Measurements from ENCODE around the gene C2orf49.

C2orf49 gene

GRCh38 chr2:105376010-105376409, 38.7 kb downstream of the C2orf49 start:
- no peaks in the 10 kb centered on the region for H3K9me3 ChIP-seq (ENCODE audit: control insufficient read depth, low read length)
- 96 to 97% methylated on average over 9 to 10 of the region's 11 CpGs for WGBS, 2 experiments (ENCODE audit: insufficient coverage in 2 of 2)
- H3K36me3 ChIP-seq (ENCODE audit: control insufficient read depth, insufficient read depth, low read length): peaks cover 52% of the 10 kb centered on the region
- no peaks in the 10 kb centered on the region for H3K4me1 ChIP-seq (ENCODE audit: control insufficient read depth, insufficient read depth, low read length, poor library complexity, severe bottlenecking)
- H3K4me3 ChIP-seq (ENCODE audit: extremely low read depth, insufficient read depth, low read length, poor library complexity, severe bottlenecking): no peak overlapping the region
- no peak overlapping the region for H3K27ac ChIP-seq (ENCODE audit: low read depth, low read length, severe bottlenecking)

GRCh38 chr2:105376789-105377240, 39.5 kb downstream of the C2orf49 start:
- no peak overlapping the region for H3K27ac ChIP-seq (ENCODE audit: low read depth, low read length, severe bottlenecking)
- H3K4me3 ChIP-seq (ENCODE audit: extremely low read depth, insufficient read depth, low read length, poor library complexity, severe bottlenecking): no peak overlapping the region
- WGBS, 2 experiments (ENCODE audit: insufficient coverage in 2 of 2): 100% methylated on average over 3 of the region's 5 CpGs
- no peaks in the 10 kb centered on the region for H3K9me3 ChIP-seq (ENCODE audit: control insufficient read depth, low read length)
- H3K4me1 ChIP-seq (ENCODE audit: control insufficient read depth, insufficient read depth, low read length, poor library complexity, severe bottlenecking): peaks cover 3% of the 10 kb centered on the region
- H3K36me3 ChIP-seq (ENCODE audit: control insufficient read depth, insufficient read depth, low read length): peaks cover 58% of the 10 kb centered on the region

GRCh38 chr2:105377871-105378270, 40.5 kb downstream of the C2orf49 start:
- Histone ChIP-seq H3K36me3 (ENCODE audit: control insufficient read depth, insufficient read depth, low read length) (peaks cover 64% of the 10 kb centered on the region), H3K27ac (ENCODE audit: low read depth, low read length, severe bottlenecking) (no peak overlapping the region), H3K4me1 (ENCODE audit: control insufficient read depth, insufficient read depth, low read length, poor library complexity, severe bottlenecking) (peaks cover 3% of the 10 kb centered on the region), H3K4me3 (ENCODE audit: extremely low read depth, insufficient read depth, low read length, poor library complexity, severe bottlenecking) (no peak overlapping the region), H3K9me3 (ENCODE audit: control insufficient read depth, low read length) (no peaks in the 10 kb centered on the region)
- WGBS, 2 experiments (ENCODE audit: insufficient coverage in 2 of 2): 86 to 92% methylated on average over 3 of the region's 3 CpGs

DNA sequence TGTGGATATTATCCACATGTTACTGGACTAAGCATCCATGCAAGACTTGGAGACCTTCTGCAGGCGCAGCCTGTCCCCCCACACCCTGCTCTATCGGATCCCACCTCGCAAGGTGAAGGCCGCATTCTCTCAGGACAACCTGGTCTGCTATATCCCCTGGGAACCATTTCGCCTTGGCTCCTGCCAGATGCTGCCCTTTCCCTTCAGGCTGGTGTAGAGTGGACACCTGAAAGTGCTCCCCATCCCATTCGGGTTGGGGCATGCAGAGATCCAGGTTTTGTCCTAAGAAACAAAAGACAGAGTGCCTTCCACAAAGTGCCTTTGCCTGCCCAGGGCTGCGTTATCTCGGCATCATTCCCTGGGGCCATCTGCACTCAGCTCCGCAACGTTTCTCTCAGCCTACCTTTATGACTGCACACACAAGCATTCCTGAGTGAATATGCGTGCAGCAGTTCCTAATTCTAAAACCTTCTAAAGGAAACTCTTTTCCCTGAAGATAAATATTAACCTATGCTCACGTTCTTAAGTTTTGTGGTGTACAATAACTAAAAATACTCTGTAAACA, 41.0 kb downstream of the C2orf49 start:
- Histone ChIP-seq H3K4me3 (ENCODE audit: extremely low read depth, insufficient read depth, low read length, poor library complexity, severe bottlenecking) (no peak overlapping the region), H3K9me3 (ENCODE audit: control insufficient read depth, low read length) (no peaks in the 10 kb centered on the region)

GRCh38 chr2:105378921-105379383, 41.6 kb downstream of the C2orf49 start:
- 79 to 93% methylated on average over 3 of the region's 4 CpGs for WGBS, 2 experiments (ENCODE audit: insufficient coverage in 2 of 2)
- Histone ChIP-seq H3K27ac (ENCODE audit: low read depth, low read length, severe bottlenecking) (no peak overlapping the region), H3K36me3 (ENCODE audit: control insufficient read depth, insufficient read depth, low read length) (peaks cover 63% of the 10 kb centered on the region)

More for the DNA sequence above, 41.0 kb downstream of the C2orf49 start:
- no peak overlapping the region for H3K27ac ChIP-seq (ENCODE audit: low read depth, low read length, severe bottlenecking)
- H3K36me3 ChIP-seq (ENCODE audit: control insufficient read depth, insufficient read depth, low read length): peaks cover 61% of the 10 kb centered on the region
- WGBS, 2 experiments (ENCODE audit: insufficient coverage in 2 of 2): 82 to 89% methylated on average over 10 to 11 of the region's 12 CpGs
- peaks cover 3% of the 10 kb centered on the region for H3K4me1 ChIP-seq (ENCODE audit: control insufficient read depth, insufficient read depth, low read length, poor library complexity, severe bottlenecking)

GRCh38 chr2:105379741-105380186, 42.4 kb downstream of the C2orf49 start:
- Histone ChIP-seq H3K36me3 (ENCODE audit: control insufficient read depth, insufficient read depth, low read length) (peaks cover 65% of the 10 kb centered on the region), H3K4me3 (ENCODE audit: extremely low read depth, insufficient read depth, low read length, poor library complexity, severe bottlenecking) (no peak overlapping the region), H3K4me1 (ENCODE audit: control insufficient read depth, insufficient read depth, low read length, poor library complexity, severe bottlenecking) (peaks cover 3% of the 10 kb centered on the region), H3K9me3 (ENCODE audit: control insufficient read depth, low read length) (no peaks in the 10 kb centered on the region), H3K27ac (ENCODE audit: low read depth, low read length, severe bottlenecking) (no peak overlapping the region)
- WGBS, 2 experiments (ENCODE audit: insufficient coverage in 2 of 2): 97 to 100% methylated on average over 3 to 7 of the region's 7 CpGs

More at GRCh38 chr2:105378921-105379383, 41.6 kb downstream of the C2orf49 start:
- Histone ChIP-seq H3K9me3 (ENCODE audit: control insufficient read depth, low read length) (no peaks in the 10 kb centered on the region), H3K4me1 (ENCODE audit: control insufficient read depth, insufficient read depth, low read length, poor library complexity, severe bottlenecking) (peaks cover 3% of the 10 kb centered on the region), H3K4me3 (ENCODE audit: extremely low read depth, insufficient read depth, low read length, poor library complexity, severe bottlenecking) (no peak overlapping the region)

- Histone ChIP-seq H3K9me3 (ENCODE audit: control insufficient read depth, low read length) (no peaks in the 10 kb centered on the region), H3K27ac (ENCODE audit: low read depth, low read length, severe bottlenecking) (no peak overlapping the region), H3K4me1 (ENCODE audit: control insufficient read depth, insufficient read depth, low read length, poor library complexity, severe bottlenecking) (peaks cover 3% of the 10 kb centered on the region), H3K4me3 (ENCODE audit: extremely low read depth, insufficient read depth, low read length, poor library complexity, severe bottlenecking) (no peak overlapping the region), H3K36me3 (ENCODE audit: control insufficient read depth, insufficient read depth, low read length) (peaks cover 69% of the 10 kb centered on the region)
- 90 to 97% methylated on average over 5 to 9 of the region's 9 CpGs for WGBS, 2 experiments (ENCODE audit: insufficient coverage in 2 of 2)
Measured at GRCh38 chr2:105380432-105381100, 43.2 kb downstream of the C2orf49 start.

DNA sequence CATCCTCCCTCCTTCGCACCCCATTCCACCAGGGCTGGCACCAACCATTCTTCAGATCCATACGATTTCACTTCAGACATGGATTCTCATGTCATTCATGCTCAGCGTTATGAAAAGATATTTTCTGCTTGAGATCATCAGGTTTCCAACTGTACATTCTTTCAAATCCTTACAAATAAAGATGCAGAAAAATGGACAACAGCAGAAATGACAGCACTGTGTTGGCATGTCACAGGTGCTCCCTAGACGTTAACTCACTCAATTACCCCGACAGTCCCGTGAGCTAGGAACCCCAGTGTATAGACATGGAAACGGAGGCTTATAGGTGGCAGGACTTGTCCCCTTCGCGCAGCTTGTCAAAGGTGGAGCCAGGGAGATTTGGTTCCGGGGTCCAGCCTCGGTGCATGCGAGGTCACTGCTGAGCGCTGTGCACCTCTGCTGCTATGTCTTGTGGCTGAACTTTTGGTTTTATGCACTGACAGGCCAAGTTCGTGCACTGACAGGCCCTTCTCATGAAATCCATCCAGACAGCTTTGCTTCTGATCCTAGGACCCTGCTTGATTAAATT, 43.8 kb downstream of the C2orf49 start:
- WGBS, 2 experiments (ENCODE audit: insufficient coverage in 2 of 2): 95 to 98% methylated on average over 13 to 14 of the region's 14 CpGs
- H3K4me3 ChIP-seq (ENCODE audit: extremely low read depth, insufficient read depth, low read length, poor library complexity, severe bottlenecking): no peak overlapping the region
- no peaks in the 10 kb centered on the region for H3K9me3 ChIP-seq (ENCODE audit: control insufficient read depth, low read length)
- H3K27ac ChIP-seq (ENCODE audit: low read depth, low read length, severe bottlenecking): no peak overlapping the region
- H3K4me1 ChIP-seq (ENCODE audit: control insufficient read depth, insufficient read depth, low read length, poor library complexity, severe bottlenecking): peaks cover 3% of the 10 kb centered on the region
- peaks cover 69% of the 10 kb centered on the region for H3K36me3 ChIP-seq (ENCODE audit: control insufficient read depth, insufficient read depth, low read length)

GRCh38 chr2:105382177-105382576, 44.8 kb downstream of the C2orf49 start:
- Histone ChIP-seq H3K4me1 (ENCODE audit: control insufficient read depth, insufficient read depth, low read length, poor library complexity, severe bottlenecking) (peaks cover 3% of the 10 kb centered on the region), H3K4me3 (ENCODE audit: extremely low read depth, insufficient read depth, low read length, poor library complexity, severe bottlenecking) (no peak overlapping the region), H3K27ac (ENCODE audit: low read depth, low read length, severe bottlenecking) (no peak overlapping the region), H3K36me3 (ENCODE audit: control insufficient read depth, insufficient read depth, low read length) (peaks cover 71% of the 10 kb centered on the region), H3K9me3 (ENCODE audit: control insufficient read depth, low read length) (no peaks in the 10 kb centered on the region)
- WGBS, 2 experiments (ENCODE audit: insufficient coverage in 2 of 2): 80 to 88% methylated on average over 3 to 4 of the region's 5 CpGs

DNA sequence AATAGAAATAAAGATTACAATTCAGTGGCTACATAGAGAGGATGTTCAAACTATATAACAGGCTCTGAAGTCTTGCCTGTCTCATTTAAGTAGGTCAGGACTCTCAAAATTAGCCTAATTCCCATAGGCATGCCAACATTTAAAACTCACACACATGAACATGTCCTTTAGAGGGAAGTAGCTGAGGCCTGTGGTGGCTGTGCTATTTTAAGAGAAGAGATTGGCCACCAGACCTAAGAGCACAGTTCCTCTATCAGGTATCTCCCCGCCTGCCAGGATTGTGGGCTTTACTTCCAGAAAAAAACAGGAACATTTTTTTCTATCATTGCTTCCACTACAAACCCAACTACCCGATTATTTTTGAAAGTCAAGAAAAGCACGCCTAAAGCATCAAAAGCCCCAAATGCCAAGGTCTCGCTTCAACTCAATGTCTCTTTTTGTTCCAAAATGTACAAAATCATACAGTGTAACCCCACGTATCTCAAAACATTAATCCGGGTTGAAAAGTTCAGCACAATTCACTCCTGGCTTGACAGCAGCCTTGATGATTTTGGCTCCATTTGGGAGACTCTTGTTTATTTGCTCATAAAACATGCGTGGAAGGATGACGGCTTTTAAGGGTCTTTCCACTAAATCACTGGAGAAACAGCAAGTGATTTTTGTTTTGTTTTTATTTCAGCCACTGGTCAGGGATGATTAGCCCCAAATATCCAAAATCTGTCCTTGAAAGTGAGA, 46.3 kb downstream of the C2orf49 start:
- no peak overlapping the region for H3K27ac ChIP-seq (ENCODE audit: low read depth, low read length, severe bottlenecking)
- WGBS, 2 experiments (ENCODE audit: insufficient coverage in 2 of 2): 96% methylated on average over 7 to 8 of the region's 8 CpGs
- H3K36me3 ChIP-seq (ENCODE audit: control insufficient read depth, insufficient read depth, low read length): peaks cover 73% of the 10 kb centered on the region

More for the DNA sequence above, 46.3 kb downstream of the C2orf49 start:
- Histone ChIP-seq H3K9me3 (ENCODE audit: control insufficient read depth, low read length) (no peaks in the 10 kb centered on the region), H3K4me1 (ENCODE audit: control insufficient read depth, insufficient read depth, low read length, poor library complexity, severe bottlenecking) (peaks cover 3% of the 10 kb centered on the region), H3K4me3 (ENCODE audit: extremely low read depth, insufficient read depth, low read length, poor library complexity, severe bottlenecking) (no peak overlapping the region)
